Measurements from ENCODE around the gene SLC10A4.

The SLC10A4 gene

GRCh38 chr4:48470570-48470969, 12.6 kb upstream of the SLC10A4 start:
- H3K27me3 ChIP-seq (replicated peaks; ENCODE audit: insufficient read depth, low read length), result no peaks in the 10 kb centered on the region
- H3K4me3 ChIP-seq (ENCODE audit: low read length), result no peak overlapping the region
- no peaks in the 10 kb centered on the region for H3K79me2 ChIP-seq (ENCODE audit: low read length)
- no peaks in the 10 kb centered on the region for H3K9me3 ChIP-seq (replicated peaks; ENCODE audit: insufficient read depth, low read length)
- H3K27ac ChIP-seq (ENCODE audit: low read length), result no peak overlapping the region
- no peak for DNase-seq
- no peaks in the 10 kb centered on the region for H3K9me2 ChIP-seq (replicated peaks; ENCODE audit: insufficient read depth, low read length)
- no peak overlapping the region for H3K4me2 ChIP-seq (ENCODE audit: low read depth, low read length)
- H3K36me3 ChIP-seq (replicated peaks; ENCODE audit: insufficient read depth, low read length), result no peaks in the 10 kb centered on the region
- H3F3A ChIP-seq (ENCODE audit: insufficient read depth, low read length), result no peaks in the 10 kb centered on the region
- H3K4me1 ChIP-seq (ENCODE audit: low read length), result no peaks in the 10 kb centered on the region
- no peak overlapping the region for H2AFZ ChIP-seq (ENCODE audit: low read length)
- H3K9ac ChIP-seq (ENCODE audit: low read length), result no peak overlapping the region
- H4K20me1 ChIP-seq (ENCODE audit: insufficient read depth, low read length), result no peaks in the 10 kb centered on the region
- TF ChIP-seq EZH2 (optimal IDR thresholded peaks at IDR 0.05; ENCODE audit: low read depth, low read length) (no peak), EZH2phosphoT487 (IDR thresholded peaks at IDR 0.05; ENCODE audit: low read length) (no peak), CTCF (IDR thresholded peaks at IDR 0.05; ENCODE audit: low read length) (no peak)

- TF ChIP-seq EZH2 (optimal IDR thresholded peaks at IDR 0.05; ENCODE audit: low read depth, low read length) (no peak), CTCF (IDR thresholded peaks at IDR 0.05; ENCODE audit: low read length) (no peak), EZH2phosphoT487 (IDR thresholded peaks at IDR 0.05; ENCODE audit: low read length) (no peak)
- no peak overlapping the region for H3K4me3 ChIP-seq (ENCODE audit: low read length)
- no peaks in the 10 kb centered on the region for H4K20me1 ChIP-seq (ENCODE audit: insufficient read depth, low read length)
- DNase-seq, result no peak
- H2AFZ ChIP-seq (ENCODE audit: low read length), result no peak overlapping the region
- H3K36me3 ChIP-seq (replicated peaks; ENCODE audit: insufficient read depth, low read length), result no peaks in the 10 kb centered on the region
- no peak overlapping the region for H3K9ac ChIP-seq (ENCODE audit: low read length)
- H3K27me3 ChIP-seq (replicated peaks; ENCODE audit: insufficient read depth, low read length), result no peaks in the 10 kb centered on the region
- no peaks in the 10 kb centered on the region for H3F3A ChIP-seq (ENCODE audit: insufficient read depth, low read length)
- no peak overlapping the region for H3K4me2 ChIP-seq (ENCODE audit: low read depth, low read length)
- no peak overlapping the region for H3K27ac ChIP-seq (ENCODE audit: low read length)
- no peaks in the 10 kb centered on the region for H3K9me2 ChIP-seq (replicated peaks; ENCODE audit: insufficient read depth, low read length)
- no peaks in the 10 kb centered on the region for H3K79me2 ChIP-seq (ENCODE audit: low read length)
- no peaks in the 10 kb centered on the region for H3K9me3 ChIP-seq (replicated peaks; ENCODE audit: insufficient read depth, low read length)
- H3K4me1 ChIP-seq (ENCODE audit: low read length), result no peaks in the 10 kb centered on the region
Measured at GRCh38 chr4:48472794-48473193, 10.3 kb upstream of the SLC10A4 start.

DNA sequence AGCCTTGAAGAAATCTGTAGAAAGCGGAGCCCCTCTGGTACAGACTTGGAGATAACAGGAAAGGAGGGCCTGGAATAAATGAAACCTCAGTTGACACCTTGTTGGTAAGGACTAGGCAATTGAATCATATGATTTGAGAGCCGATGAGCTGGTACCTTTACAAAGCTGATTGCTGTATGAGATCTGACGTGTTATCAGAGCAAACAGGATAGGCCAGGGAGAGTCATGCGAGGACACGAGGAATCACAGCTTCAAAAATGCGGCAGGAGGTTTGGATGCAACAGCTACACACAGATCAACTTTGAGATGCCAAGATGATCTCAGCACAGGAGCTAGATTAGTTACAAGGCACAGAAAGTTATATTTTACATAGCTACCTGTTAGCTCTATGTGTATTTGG, 7.4 kb upstream of the SLC10A4 start:
- no peak overlapping the region for H2AFZ ChIP-seq (ENCODE audit: low read length)
- no peak for DNase-seq
- no peak overlapping the region for H3K27ac ChIP-seq (ENCODE audit: low read length)

More for the DNA sequence above, 7.4 kb upstream of the SLC10A4 start:
- H3K4me1 ChIP-seq (ENCODE audit: low read length), result no peaks in the 10 kb centered on the region
- no peak overlapping the region for H3K4me2 ChIP-seq (ENCODE audit: low read depth, low read length)
- TF ChIP-seq EZH2 (optimal IDR thresholded peaks at IDR 0.05; ENCODE audit: low read depth, low read length) (no peak), EZH2phosphoT487 (IDR thresholded peaks at IDR 0.05; ENCODE audit: low read length) (no peak), CTCF (IDR thresholded peaks at IDR 0.05; ENCODE audit: low read length) (no peak)
- no peak overlapping the region for H3K9ac ChIP-seq (ENCODE audit: low read length)
- H3K27me3 ChIP-seq (replicated peaks; ENCODE audit: insufficient read depth, low read length), result no peaks in the 10 kb centered on the region
- H3K36me3 ChIP-seq (replicated peaks; ENCODE audit: insufficient read depth, low read length), result no peaks in the 10 kb centered on the region
- H3F3A ChIP-seq (ENCODE audit: insufficient read depth, low read length), result no peaks in the 10 kb centered on the region
- no peaks in the 10 kb centered on the region for H3K9me2 ChIP-seq (replicated peaks; ENCODE audit: insufficient read depth, low read length)
- H4K20me1 ChIP-seq (ENCODE audit: insufficient read depth, low read length), result no peaks in the 10 kb centered on the region
- H3K79me2 ChIP-seq (ENCODE audit: low read length), result no peaks in the 10 kb centered on the region
- H3K4me3 ChIP-seq (ENCODE audit: low read length), result no peak overlapping the region
- no peaks in the 10 kb centered on the region for H3K9me3 ChIP-seq (replicated peaks; ENCODE audit: insufficient read depth, low read length)
